ENCODE data around the gene ZC3H4.
A peak's percentile ranks its signal among the peaks of the same experiment; 100 is the strongest.
"Not testable (repeated sequence)": the region's sequence is repeated elsewhere in the genome, so short reads cannot be mapped to it uniquely, and the experiment has no call there.

The ZC3H4 gene

DNA sequence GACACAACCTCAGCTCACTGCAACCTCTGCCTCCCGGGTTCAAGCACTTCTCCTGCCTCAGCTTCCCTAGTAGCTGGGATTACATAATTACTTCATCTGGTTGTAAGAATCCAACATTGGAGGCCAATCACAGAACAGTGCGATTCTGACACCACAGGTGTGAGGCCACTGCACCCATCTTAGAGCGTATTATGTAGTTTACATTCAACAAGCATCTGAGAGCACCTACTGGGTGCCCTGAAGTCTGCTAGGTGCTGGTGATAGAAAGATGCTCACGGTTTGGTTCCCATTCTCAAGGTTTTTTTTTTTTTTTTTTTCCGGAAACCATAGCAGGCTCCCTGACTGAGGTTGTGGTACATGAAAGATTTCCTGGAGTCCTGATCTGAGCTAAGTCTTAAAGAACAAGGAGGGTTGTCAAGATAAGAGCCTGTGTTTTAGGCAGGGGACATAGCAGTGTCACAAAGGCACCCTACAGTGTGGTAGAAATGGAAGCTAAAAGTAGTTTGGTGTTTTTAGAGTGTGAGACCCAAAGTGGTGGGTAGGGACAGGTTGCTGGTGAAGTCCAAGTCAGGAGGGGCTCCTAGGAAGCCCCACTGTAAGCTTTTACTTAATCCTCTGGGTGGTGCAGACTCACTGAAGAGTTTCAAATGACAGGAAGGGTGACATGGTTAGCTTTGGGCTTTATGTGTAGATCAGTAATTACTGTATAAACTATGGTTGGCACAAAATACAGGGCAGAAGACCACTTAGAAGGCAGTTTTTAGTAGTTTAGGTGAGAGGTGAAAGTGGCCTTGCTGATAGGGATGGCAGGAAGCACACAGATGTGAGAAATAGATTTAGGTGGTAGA, 32.3 kb upstream of the ZC3H4 start:
- no peak for DNase-seq (ENCODE audit: low read depth)

DNA sequence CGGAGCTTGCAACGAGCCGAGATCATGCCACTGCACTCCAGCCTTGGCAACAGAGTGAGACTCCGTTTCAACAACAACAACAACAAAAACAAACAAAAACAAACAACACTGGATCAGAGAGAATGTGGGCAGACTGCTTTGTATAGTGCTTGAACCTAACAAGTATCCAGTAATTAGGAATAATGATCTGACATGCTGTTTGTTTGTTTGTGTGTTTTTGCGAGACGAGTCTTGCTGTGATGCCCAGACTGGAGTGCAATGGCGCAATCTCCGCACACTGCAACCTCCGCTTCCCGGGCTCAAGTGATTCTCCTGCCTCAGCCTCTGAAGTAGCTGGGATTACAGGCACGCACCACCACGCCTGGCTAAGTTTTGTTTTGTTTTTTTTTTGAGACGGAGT, 31.1 kb upstream of the ZC3H4 start:
- no peak overlapping the region for H3K4me3 ChIP-seq (replicated peaks; ENCODE audit: low read depth, low read length)
- TF ChIP-seq, protein P1, sequence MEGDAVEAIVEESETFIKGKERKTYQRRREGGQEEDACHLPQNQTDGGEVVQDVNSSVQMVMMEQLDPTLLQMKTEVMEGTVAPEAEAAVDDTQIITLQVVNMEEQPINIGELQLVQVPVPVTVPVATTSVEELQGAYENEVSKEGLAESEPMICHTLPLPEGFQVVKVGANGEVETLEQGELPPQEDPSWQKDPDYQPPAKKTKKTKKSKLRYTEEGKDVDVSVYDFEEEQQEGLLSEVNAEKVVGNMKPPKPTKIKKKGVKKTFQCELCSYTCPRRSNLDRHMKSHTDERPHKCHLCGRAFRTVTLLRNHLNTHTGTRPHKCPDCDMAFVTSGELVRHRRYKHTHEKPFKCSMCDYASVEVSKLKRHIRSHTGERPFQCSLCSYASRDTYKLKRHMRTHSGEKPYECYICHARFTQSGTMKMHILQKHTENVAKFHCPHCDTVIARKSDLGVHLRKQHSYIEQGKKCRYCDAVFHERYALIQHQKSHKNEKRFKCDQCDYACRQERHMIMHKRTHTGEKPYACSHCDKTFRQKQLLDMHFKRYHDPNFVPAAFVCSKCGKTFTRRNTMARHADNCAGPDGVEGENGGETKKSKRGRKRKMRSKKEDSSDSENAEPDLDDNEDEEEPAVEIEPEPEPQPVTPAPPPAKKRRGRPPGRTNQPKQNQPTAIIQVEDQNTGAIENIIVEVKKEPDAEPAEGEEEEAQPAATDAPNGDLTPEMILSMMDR (IDR thresholded peaks at IDR 0.05; ENCODE audit: low read length, missing control alignments) = no peak
- DNase-seq (ENCODE audit: low read depth) = no peak

More for the DNA sequence above, 32.3 kb upstream of the ZC3H4 start:
- TF ChIP-seq, protein P1 (IDR thresholded peaks at IDR 0.05; ENCODE audit: low read length, missing control alignments) = no peak
- no peak overlapping the region for H3K4me3 ChIP-seq (replicated peaks; ENCODE audit: low read depth, low read length)

DNA sequence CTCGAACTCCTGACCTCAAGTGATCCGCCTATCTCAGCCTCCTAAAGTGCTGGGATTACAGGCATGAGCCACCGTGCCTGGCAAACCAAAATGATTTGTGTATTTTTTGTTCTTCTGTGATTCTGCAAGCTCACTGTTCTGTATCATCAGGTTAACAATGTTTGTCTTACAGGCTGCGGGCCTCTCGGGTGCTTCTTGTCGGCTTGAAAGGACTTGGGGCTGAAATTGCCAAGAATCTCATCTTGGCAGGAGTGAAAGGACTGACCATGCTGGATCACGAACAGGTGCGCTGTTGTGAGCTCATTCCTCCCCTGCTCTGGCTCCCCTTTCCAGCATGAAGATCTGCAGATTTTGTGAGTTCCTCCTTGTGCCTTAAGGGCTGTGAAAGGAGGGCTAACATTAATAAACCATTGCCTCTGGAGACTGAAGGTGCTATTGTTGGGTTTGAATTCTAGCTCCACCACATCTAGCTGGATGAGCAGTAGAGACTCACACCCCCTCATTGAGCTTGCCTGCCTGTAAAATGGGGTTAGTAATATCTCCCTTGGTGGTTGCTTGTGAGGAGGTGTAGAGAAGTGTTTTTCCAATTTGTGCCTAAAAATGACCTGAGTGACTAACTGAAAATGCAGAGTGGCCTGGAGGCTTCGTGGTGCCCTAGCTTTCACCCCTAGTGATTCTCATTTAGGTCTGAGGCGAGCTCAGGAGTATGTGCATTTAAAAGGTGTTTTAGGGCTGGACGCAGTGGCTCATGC, 29.9 kb upstream of the ZC3H4 start:
- DNase-seq (ENCODE audit: low read depth) = no peak
- TF ChIP-seq, protein P1 (IDR thresholded peaks at IDR 0.05; ENCODE audit: low read length, missing control alignments) = no peak
- H3K4me3 ChIP-seq (replicated peaks; ENCODE audit: low read depth, low read length) = no peak overlapping the region

DNA sequence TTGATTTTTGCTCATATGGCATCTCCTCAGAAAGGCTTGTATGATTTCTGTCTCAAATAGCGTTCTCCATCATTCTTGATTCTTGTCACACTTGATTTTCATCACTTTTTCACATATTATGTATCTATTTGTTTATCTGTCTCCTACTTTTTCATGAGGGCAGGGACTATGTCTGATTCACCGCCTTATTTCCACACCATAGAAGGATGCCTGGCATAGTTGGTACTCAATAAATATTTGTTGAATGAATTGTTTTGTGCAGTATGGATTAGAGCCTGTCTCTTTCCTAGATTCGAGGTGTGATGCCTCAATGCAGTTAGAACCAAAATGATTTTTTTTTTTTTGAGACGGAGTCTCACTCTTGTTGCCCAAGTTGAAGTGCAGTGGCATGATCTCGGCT, 29.2 kb upstream of the ZC3H4 start:
- H3K4me3 ChIP-seq (replicated peaks; ENCODE audit: low read depth, low read length) = no peak overlapping the region
- no peak for DNase-seq (ENCODE audit: low read depth)
- TF ChIP-seq, protein P1 (IDR thresholded peaks at IDR 0.05; ENCODE audit: low read length, missing control alignments) = no peak

DNA sequence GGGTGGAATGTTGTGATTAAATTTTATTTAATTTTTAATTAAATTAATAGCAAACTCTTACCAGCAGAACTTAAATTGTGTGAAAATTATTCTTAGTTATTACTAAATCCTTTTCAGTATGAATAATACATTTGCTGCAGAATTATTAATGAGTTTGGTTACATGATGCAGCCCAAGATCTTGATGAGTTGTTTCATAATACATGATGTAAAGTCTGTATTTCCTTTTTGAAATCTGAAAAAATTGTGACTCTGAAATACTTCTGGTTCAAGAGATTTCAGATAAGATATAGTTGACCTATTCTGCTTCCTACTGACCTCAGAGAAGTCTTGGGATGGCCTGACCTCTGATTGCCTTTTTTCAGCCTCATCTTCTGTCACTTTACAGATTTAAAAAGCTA, 28.1 kb upstream of the ZC3H4 start:
- TF ChIP-seq, protein P1 (IDR thresholded peaks at IDR 0.05; ENCODE audit: low read length, missing control alignments) = no peak
- no peak for DNase-seq (ENCODE audit: low read depth)
- H3K4me3 ChIP-seq (replicated peaks; ENCODE audit: low read depth, low read length) = no peak overlapping the region

DNA sequence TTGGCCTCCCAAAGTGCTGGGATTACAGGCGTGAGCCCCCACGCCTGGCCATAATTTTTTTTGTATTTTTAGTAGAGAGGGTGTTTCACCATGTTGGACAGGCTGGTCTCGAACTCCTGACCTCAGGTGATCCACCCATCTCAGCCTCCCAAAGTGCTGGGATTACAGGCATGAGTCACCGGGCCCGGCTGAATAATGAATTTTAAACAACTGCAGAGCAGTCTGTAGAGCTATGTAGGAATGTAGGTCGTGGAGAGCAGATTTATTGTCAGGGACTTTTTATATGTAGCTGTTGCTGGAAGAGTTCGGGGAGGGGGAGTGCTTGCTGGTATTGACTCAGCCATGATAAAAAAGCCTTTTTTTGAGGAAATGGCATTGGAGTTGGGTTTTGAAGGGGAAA, 27.7 kb upstream of the ZC3H4 start:
- peak; percentile 46 for DNase-seq (ENCODE audit: low read depth)
- H3K4me3 ChIP-seq (replicated peaks; ENCODE audit: low read depth, low read length) = not testable (repeated sequence)

DNA sequence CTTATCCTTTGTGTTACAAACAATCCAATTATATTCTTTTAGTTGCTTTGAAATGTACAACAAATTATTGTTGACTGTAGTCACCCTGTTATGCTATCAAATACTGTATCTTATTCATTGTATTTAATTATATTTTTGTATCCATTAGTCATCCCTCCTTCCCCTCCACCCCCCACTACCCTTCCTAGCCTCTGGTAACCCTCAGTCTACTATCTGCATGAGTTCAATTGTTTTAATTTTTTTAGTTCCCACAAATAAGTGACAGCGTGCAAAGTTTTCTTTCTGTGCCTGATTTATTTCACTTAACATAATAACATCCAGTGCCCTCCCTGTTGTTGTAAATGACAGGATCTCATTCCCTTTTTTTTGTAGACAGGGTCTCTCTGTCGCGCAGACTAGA, 21.6 kb upstream of the ZC3H4 start:
- TF ChIP-seq, protein P1 (IDR thresholded peaks at IDR 0.05; ENCODE audit: low read length, missing control alignments) = no peak
- no peak for DNase-seq (ENCODE audit: low read depth)
- no peak overlapping the region for H3K4me3 ChIP-seq (replicated peaks; ENCODE audit: low read depth, low read length)
